HS-27A (cell line): ENCODE results near the gene CCDC85C.

Source experiments
- DNase-seq: peaks from one replicate; pipeline ENCODE4 v3.0.0-alpha.2; 2012; ENCODE audit warnings: low read depth, missing footprints

The CCDC85C gene

GRCh38 chr14:99539491-99539890 is 64.5 kb downstream of the CCDC85C start:
- no peak for DNase-seq

- no peak for DNase-seq
Measured at GRCh38 chr14:99538733-99539132, 65.3 kb downstream of the CCDC85C start.

- no peak for DNase-seq
Measured at GRCh38 chr14:99538275-99538674, 65.7 kb downstream of the CCDC85C start.

GRCh38 chr14:99537399-99537798 is 66.6 kb downstream of the CCDC85C start:
- DNase-seq, result peak; percentile 68

GRCh38 chr14:99535908-99536778 is 67.9 kb downstream of the CCDC85C start:
- DNase-seq, result no peak

- no peak for DNase-seq
Measured at GRCh38 chr14:99535448-99535847, 68.6 kb downstream of the CCDC85C start.

- DNase-seq, result peak; percentile 75
Measured at GRCh38 chr14:99534863-99535262, 69.1 kb downstream of the CCDC85C start.

GRCh38 chr14:99534333-99534732 is 69.7 kb downstream of the CCDC85C start:
- no peak for DNase-seq

- DNase-seq, result no peak
Measured at GRCh38 chr14:99532310-99532709, 71.7 kb downstream of the CCDC85C start.

- DNase-seq, result no peak
Measured at GRCh38 chr14:99531251-99532096, 72.5 kb downstream of the CCDC85C start.

- no peak for DNase-seq
Measured at GRCh38 chr14:99530407-99531155, 73.4 kb downstream of the CCDC85C start.

GRCh38 chr14:99529899-99530298 is 74.1 kb downstream of the CCDC85C start:
- no peak for DNase-seq

GRCh38 chr14:99527427-99528076 is 76.5 kb downstream of the CCDC85C start:
- no peak for DNase-seq

- no peak for DNase-seq
Measured at GRCh38 chr14:99527026-99527425, 77.0 kb downstream of the CCDC85C start.

- DNase-seq, result no peak
Measured at GRCh38 chr14:99525699-99526080, 78.3 kb downstream of the CCDC85C start.

GRCh38 chr14:99524804-99525698 is 79.0 kb downstream of the CCDC85C start:
- no peak for DNase-seq

GRCh38 chr14:99524091-99524661 is 79.8 kb downstream of the CCDC85C start:
- no peak for DNase-seq

- DNase-seq, result no peak
Measured at GRCh38 chr14:99523704-99524055, 80.3 kb downstream of the CCDC85C start.

- DNase-seq, result no peak
Measured at GRCh38 chr14:99522934-99523703, 80.9 kb downstream of the CCDC85C start.

GRCh38 chr14:99522457-99522891 is 81.5 kb downstream of the CCDC85C start:
- no peak for DNase-seq
